ENCODE results near the gene LHX3.

LHX3 gene

DNA sequence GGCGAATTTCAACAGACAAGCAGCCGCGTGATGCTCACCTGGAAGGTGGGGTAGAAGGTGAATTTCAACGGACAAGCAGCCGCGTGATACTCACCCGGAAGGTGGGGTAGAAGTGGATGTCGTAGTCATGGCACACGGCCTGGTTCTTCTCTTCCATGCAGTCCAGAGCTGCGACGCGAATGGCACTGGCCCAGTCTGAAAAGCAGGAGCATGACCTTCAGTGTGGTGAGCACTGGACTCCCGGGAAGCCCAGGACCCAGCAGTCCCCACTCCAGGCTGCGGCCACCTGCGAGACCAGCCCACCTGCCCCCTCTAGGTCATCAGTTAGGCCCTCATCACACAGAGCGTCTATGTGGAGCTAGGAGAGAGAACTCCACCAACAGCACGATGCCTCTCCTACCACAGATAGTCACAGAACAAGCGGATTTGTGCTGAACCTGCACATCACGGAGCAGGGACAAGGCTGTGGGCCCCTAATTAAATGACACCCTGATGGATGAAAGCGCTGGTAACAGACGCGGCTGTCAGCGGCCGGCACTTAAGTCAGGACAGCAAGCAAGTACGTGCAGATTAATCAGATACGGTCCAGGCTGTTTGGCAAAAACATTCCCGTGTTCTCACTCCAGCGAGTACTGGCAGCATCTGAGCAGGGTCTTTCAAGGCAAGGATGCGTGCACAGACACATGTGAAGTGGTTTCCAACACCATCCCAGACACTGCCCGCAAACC is 21.9 kb upstream of the LHX3 start:
- DNase-seq, result no peak

DNA sequence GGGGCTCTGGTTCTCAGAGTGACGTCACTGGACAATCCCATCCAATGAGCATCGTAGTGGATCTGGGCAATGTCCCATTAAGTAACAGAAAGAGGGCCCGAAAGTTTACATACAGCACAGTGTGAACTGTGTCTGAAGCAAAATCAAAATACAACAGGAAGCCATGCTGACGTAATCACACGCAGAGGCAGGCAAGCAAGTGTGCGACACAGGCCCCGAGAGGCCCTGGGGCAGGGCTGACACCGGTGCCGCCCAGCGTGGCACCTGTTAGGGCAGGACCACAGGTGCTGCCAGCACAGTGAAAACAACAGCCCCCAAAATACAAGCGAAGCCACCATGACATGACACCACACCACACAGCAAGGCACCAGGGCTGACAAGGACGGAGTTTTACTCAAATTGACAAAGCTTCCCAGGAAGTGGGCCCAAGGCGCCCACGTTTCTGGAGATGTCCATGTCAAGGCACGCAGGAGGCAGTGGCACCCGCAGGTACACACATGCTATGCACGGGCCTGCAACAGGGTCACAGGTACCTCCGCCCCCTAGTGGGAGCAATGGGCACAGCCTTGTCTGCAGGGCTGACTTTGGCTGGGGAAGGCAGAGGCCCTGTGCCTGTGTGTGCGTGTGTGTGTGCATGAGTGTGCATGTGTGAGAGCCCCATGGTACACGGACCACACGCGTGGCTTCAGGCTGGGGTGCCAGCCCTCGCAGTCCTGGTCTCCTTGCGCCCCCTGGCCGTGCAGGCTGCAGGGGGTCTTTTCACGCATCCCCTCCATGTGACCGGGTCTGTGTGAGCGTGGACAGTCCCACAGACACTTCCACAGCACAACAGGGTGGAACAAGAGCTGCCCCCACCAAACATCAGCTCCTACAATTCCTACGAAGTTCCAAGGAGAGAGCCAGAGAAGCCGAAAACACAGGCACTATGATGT is 21.1 kb upstream of the LHX3 start:
- DNase-seq, result no peak

GRCh38 chr9:136225366-136225747 is 20.4 kb upstream of the LHX3 start:
- no peak for DNase-seq

DNA sequence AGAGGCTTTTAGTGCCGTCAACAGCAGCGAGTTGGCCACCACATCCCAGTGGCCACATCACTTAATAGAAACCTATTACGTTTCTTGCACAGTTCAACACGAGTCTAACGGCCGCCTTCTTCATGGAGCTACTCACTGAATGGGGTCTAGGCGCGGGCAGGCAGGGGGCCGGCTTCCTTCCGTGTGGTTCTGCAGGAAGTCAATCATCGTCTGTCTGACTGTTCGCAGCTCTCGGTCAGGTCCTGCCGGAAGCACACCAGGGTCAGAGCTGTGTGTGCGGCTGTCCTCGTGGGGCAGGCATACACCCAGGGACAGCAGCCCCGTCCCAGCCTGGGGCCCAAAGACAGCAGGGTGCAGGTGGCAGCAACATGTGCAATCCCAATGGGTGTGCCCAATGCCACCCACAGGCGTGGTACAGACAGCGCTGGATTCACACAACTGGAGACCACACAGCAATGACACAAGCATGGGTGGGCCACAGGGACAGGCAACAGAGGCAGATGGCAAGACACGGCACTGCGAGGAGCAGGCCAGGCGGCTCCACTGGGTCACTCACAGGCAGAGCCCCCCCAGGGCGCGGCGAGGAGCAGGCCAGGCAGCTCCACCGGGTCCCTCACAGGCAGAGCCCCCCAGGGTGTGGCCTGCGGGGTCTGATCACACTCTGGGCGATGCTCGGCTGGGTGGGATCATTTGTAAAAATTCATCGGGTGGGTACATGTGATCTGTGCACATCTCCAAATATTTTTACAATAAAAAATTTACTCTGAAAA is 19.1 kb upstream of the LHX3 start:
- no peak for DNase-seq

DNA sequence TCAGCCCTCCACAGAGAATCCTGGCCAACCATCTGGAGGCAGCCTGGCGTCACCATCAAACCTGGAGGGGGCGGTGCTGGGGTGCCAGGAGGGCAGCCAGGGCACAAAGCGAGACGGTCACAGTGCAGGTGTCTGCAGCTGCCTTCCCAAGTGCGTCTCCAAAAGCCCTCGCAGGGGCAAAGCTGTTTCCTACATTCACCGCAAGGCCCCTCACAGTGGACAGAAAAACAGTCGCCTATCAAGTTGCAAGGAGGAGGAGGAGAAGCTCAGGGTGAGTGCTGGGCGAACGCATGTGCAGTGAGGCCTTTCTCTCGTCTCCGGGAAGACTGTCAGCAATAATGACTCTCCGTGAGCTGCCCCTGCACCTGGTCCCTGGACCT is 18.0 kb upstream of the LHX3 start:
- DNase-seq, result no peak

- no peak for DNase-seq
These were observed 17.4 kb upstream of the LHX3 start for GRCh38 chr9:136222166-136222905.

- DNase-seq, result no peak
These were observed 15.2 kb upstream of the LHX3 start for GRCh38 chr9:136220017-136220729.

- DNase-seq, result no peak
These were observed 14.3 kb upstream of the LHX3 start for GRCh38 chr9:136219276-136219675.

GRCh38 chr9:136218673-136219072 is 13.7 kb upstream of the LHX3 start:
- DNase-seq, result no peak

- no peak for DNase-seq
These were observed 13.3 kb upstream of the LHX3 start for GRCh38 chr9:136218271-136218670.

DNA sequence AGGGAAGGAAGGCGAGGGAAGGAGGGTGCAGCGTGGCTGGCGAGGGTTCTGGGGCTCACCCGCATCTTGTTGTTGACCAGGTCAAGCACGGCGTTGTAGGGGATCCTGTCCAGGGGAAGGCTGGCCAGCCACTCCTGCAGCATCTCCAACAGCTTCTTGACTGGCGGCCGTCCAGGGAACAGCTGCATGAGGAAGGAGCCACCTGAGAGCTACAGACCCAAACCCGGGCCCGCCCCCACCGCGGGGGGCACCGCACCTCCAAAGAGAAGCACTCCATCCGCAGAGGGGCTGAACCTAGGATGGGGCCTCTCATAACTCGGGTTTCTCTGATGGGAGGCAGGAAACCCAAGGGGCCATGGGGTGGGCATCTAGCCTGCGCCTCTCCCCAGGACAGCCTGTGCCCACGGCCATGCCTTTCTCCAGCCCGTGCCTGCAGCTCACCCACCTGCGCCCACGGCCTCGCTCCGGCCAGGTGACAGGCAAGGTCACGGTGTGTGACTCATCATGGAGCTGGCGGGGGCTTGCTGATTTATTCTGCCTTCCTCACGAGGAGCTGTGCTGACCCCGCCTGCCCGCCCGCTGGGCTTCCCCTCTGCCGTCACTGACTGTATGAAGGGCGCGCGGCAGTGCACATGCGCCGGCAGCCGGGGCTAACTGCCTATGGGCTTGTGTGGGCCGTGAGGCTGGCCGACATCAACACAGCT is 11.8 kb upstream of the LHX3 start:
- no peak for DNase-seq

- DNase-seq, result no peak
These were observed 8.8 kb upstream of the LHX3 start for GRCh38 chr9:136213733-136214132.

GRCh38 chr9:136212345-136212950 is 7.5 kb upstream of the LHX3 start:
- DNase-seq, result no peak

DNA sequence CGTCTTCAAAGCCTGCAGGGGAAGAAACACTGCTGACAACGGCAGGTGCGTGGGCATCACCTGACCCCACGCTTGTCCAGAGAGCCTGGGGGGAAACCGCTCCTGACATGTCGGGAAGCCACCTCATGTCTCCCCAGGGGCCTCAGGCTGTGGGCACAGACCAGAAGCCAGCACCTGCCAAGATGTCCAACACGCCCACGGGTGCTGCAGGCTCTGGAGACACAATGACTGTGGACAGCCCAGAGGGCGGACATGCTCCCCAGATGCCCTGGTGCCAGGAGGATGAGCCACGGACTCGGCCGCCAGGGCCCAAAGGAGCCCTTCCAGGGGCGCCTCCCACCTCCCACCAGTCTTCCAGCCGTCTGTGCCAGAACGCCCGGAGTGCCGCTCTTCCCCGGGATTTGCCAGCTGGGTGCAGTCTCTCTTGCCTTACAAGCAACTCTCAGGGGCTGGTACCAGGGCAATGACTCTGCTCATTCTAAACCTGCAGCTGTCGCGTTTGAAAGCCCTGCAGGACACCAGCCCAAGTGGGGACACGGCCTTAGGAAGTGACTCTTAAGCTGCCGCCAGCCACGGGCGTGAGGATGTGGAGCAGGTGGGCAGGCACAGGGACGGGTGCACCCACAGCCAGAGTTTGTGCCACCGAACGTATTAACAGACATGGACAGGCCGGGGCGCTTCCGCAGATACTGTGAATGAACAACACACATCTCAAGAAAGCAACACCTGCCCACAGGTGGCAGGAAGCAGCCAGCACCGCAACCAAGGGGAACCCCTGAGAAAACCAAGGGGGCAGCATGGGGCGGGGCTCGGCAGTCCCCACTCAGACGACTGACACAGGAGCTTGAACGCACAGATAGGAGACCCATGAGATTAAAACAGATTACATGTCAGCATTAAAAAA is 6.8 kb upstream of the LHX3 start:
- no peak for DNase-seq

DNA sequence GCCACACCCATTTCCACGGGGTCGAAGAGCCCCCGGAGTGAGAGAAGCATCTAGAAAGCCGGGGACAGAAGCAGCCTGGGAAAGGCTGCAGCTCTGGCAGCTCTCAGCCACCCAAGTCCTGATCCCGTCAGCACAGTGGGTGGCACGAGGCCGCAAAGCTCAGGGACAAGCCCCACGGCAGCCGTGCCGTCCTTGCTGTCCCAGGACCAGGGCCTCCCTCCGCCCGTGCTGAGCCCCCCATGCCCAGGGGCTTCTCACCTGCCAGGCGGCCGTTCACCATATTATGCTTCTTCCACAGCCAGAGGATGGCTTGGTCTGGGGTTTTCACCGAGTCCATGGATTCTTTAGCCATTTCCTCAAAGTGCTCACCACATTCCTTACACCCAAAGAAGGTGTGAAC is 6.1 kb upstream of the LHX3 start:
- DNase-seq, result no peak

DNA sequence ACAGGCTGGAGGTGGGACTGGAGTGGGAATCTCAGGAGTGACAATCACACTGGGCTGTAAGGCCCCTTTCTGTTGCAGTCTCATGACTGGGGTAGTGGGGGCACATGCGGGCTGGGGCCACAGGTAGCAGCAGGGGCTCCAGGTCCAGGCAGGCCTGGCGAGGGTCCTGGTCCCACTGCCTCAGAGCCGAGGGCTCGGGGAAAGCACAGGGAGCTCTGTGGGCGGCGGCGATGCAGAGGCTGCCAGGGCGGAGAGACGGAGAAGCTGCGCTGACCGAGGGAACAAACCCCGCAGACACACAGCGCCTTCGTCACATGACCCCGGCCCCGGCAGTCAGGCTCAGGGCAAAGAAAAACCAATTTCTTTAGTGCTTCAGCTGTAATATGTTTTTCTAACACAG is 5.3 kb upstream of the LHX3 start:
- no peak for DNase-seq

DNA sequence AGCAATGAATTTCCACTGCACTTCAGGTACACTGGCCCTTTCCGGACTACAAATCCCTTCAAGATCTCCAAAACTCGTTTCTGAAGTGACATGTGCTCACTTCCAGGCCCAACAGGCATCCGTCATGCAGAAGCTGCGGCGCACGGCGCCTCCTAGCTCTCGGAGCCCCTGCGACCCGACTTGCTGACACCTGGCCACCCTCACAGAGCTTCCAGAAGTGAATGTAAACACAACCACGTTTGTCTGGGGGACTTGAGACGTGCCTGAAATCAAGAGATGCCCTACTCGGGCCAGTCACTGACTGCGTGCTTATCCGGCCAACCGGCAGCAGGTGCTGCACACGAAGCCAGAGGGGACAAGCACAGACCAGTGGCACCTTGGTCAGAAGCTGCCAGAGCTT is 4.9 kb upstream of the LHX3 start:
- DNase-seq, result no peak

DNA sequence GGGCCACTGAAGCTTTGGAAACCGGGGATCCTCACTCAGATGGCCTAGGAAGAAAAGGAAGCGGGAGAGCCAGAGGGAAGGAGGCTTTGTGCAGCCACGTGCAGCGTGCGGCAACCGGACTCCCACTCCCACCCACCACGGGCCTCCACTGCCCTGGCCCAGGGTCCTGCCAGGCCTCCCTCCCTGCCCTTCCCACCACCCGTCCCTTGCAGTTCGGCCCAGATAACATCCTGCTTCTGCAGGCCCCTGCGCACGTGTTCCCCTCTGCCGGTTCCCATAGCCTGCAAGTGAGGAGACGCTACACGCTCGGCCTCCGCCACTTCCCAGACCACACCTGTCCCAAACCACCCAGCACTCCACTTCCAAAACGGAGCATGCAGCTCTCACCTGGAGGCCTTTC is 4.3 kb upstream of the LHX3 start:
- no peak for DNase-seq

DNA sequence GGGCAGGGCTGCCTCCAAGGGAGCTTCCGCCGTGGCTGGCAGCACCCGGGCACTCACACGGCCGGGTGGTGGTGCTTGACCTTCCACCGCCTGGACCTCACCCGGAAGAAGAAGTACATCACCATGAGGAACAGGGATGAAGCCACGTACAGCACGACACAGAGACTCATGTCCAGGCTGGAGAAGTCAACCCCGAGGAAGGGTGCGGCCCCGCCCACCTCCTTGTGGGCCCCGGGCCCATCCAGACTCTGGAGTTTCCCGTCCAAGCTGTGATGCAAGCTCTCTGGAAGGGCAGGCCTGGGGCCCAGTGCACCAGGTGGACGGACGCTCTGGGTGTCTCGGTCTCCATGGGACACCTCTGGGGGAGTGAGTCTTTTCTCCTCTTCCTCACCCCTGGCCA is 3.7 kb upstream of the LHX3 start:
- no peak for DNase-seq

DNA sequence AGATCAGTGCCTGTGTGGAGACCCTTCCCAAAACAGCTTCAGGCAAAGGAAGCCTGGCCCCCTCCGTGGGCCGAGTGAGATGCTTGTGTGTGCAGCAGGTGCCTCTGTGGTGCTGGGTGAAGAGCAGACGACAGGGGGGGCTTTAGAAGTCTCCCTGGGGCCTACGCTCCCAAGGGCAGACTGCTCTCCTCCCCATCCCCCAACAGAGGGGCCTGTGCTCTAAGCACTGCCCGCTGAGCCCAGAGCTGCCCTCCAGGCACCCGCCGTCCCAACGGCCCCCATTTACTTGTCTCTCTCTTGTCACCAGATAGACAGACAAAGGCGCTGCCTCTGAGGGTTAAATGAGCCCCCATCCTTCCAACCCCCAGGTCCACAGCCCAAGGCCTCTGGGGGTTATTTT is 2.7 kb upstream of the LHX3 start:
- DNase-seq, result no peak

All from NCI-H1105 (cell line).